Lower leg skin (tissue), 4 donors: ENCODE measurements around the gene MZF1. TPM values are rescaled to one million over a fixed set of nuclear protein-coding genes. Genes with fewer than 3 reads are reported as not detected.

Experiments
- DNase-seq, 2 donors: peaks; one replicate each; pipeline ENCODE4 v3.0.0-alpha.2; 2019; ENCODE audit warnings: low spot score in 2 of 2
- H3K4me3 ChIP-seq: fragments of 200-600 bp; sonication (generic); 2 replicates; pipeline ENCODE4 v1.5.1; 2017; ENCODE audit warnings: mild to moderate bottlenecking, low read depth; ENCODE audit not compliant: poor library complexity, severe bottlenecking
- CTCF ChIP-seq, 3 donors: fragments of 450-650 bp; IDR thresholded peaks; one replicate each; pipeline ENCODE4 v1.5.1; 2016; ENCODE audit warnings: antibody characterized with exemption in 3 of 3, mild to moderate bottlenecking in 3 of 3, moderate library complexity in 2 of 3
- POLR2A ChIP-seq, 2 donors: fragments of 450-650 bp; IDR thresholded peaks; one replicate each; pipeline ENCODE4 v1.6.1; 2016 to 2017; ENCODE audit warnings: antibody characterized with exemption in 2 of 2, mild to moderate bottlenecking in 1 of 2, moderate library complexity in 1 of 2
- WGBS, 2 donors: methylation state at CpG; one replicate each; pipeline ENCODE4 v1.1.5; 2018; 5-methylcytosine and 5-hydroxymethylcytosine counted together
- intact Hi-C: fragments of 100-400 bp; cut with DNase I; formaldehyde crosslinking; loops from one replicate; pipeline ENCODE4 v1.15.0; 2023; ENCODE audit warnings: low total_unique reads
- total RNA-seq, 4 donors: library from RNA; depleted of rRNA; stranded (reverse); fragments of >200 nt; gene quantifications; one replicate each; pipeline ENCODE4 v1.1.0, GENCODE V29; 2016

The MZF1 gene
- total RNA-seq, 4 donors from 2014 or later: 14.8 to 34.7 (median 27.6) TPM

- 78 to 83% methylated on average over 16 of the region's 16 CpGs for WGBS, 2 donors
- TF ChIP-seq POLR2A (IDR thresholded peaks at IDR 0.05) (no peak), CTCF (IDR thresholded peaks at IDR 0.05) (no peak)
- H3K4me3 ChIP-seq: no peak overlapping the region
- intact Hi-C loops: no loop called here
- DNase-seq: peak in 1 of 2 donors; percentile 86
Observed at GRCh38 chr19:58555920-58556621, 17.1 kb downstream of the MZF1 start.

GRCh38 chr19:58555369-58555885 lies 17.7 kb downstream of the MZF1 start:
- DNase-seq: peak in 1 of 2 donors; percentile 86
- TF ChIP-seq CTCF (IDR thresholded peaks at IDR 0.05) (no peak), POLR2A (IDR thresholded peaks at IDR 0.05) (no peak)
- WGBS, 2 donors: 48 to 56% methylated on average over 4 of the region's 4 CpGs
- intact Hi-C loops: no loop called here
- H3K4me3 ChIP-seq: peak overlapping the region; percentile 64

- intact Hi-C loops: no loop called here
- peak within 1 kb of the TSS; percentile 64 for H3K4me3 ChIP-seq
- TF ChIP-seq CTCF (IDR thresholded peaks at IDR 0.05) (no peak), POLR2A (IDR thresholded peaks at IDR 0.05) (peak in 1 of 2 donors; percentile 47)
- peak; percentile 97 to 100 for DNase-seq
- WGBS, 2 donors: 0% methylated on average over 49 to 66 of the region's 69 CpGs
Observed at GRCh38 chr19:58554494-58555368, 18.4 kb downstream of the MZF1 start, which contains the start of gene CHMP2A. CHMP2A (minus strand) TSS chr19:58555105; CDS start chr19:58554212, 893 bp downstream.

GRCh38 chr19:58553799-58554493 lies 19.2 kb downstream of the MZF1 start:
- intact Hi-C loops: no loop called here
- peak overlapping the region; percentile 64 for H3K4me3 ChIP-seq
- no peak for TF ChIP-seq CTCF (IDR thresholded peaks at IDR 0.05)
- TF ChIP-seq POLR2A (IDR thresholded peaks at IDR 0.05): no peak
- 20 to 51% methylated on average over 18 of the region's 18 CpGs for WGBS, 2 donors
- DNase-seq: peak in 1 of 2 donors; percentile 86

- H3K4me3 ChIP-seq: no peak overlapping the region
- no peak for DNase-seq
- 86 to 87% methylated on average over 2 of the region's 2 CpGs for WGBS, 2 donors
- TF ChIP-seq CTCF (IDR thresholded peaks at IDR 0.05) (no peak), POLR2A (IDR thresholded peaks at IDR 0.05) (no peak)
- intact Hi-C loops: no loop called here
Observed at GRCh38 chr19:58552655-58553054, 20.5 kb downstream of the MZF1 start.
